ENCODE data around the gene FCHSD1. TPM values are rescaled to one million over a fixed set of nuclear protein-coding genes. Genes with fewer than 3 reads are reported as not detected.
"Not testable (repeated sequence)": the region's sequence is repeated elsewhere in the genome, so short reads cannot be mapped to it uniquely, and the experiment has no call there.

Gene FCHSD1
- total RNA-seq, 2 donors from 2014 or later: 24.9 to 30.2 TPM

DNA sequence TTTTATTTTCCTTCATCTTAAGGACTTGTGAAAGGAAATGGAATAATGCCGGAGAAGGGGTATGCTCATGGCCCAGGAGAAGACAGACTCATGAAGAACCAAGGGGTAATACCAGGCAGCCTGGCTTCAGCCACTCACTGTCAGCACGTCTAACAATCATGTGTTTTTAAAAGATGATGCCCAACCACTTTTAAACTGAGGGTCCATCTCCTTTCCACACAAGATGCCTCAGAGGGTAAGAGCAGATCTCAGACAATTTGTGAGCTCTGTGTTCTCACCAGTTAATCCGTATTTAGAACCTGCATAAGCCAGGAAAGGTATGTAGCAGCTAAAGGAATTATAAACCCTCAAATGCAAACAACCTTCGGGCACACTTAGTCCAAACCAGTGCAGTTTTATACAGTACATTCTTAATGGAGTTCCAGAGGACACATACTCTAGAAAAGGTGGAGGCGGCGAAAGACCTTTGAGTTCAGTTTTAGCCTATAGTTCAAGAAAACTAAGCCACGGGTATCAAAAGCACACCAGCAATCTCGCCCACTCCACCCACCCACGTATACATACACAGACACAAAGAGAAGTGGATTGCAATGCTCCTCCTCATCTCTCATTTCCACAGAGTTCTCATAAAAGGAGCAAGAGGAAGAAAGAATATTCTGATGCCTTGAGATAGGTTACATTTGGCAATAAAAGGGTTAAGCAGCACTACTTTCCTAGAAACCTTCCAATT is 35.1 kb downstream of the FCHSD1 start:
- Histone ChIP-seq H3K27ac (peak overlapping the region in 1 of 2 donors; percentile 15), H3K9me3 (no peaks in the 10 kb centered on the region), H3K36me3 (peaks cover 0 to 3% of the 10 kb centered on the region in 2 donors), H3K4me1 (replicated peaks) (no peaks in the 10 kb centered on the region), H3K4me3 (no peak overlapping the region), H3K27me3 (replicated peaks; ENCODE audit: insufficient read depth) (no peaks in the 10 kb centered on the region)
- TF ChIP-seq POLR2A (IDR thresholded peaks at IDR 0.05): no peak
- peak; percentile 22 for TF ChIP-seq POLR2AphosphoS5 (IDR thresholded peaks at IDR 0.05)
- intact Hi-C loops (cut with DNase I): no loop called here
- DNase-seq (ENCODE audit: low spot score): no peak
- 67% methylated on average over 9 of the region's 9 CpGs for WGBS

- Histone ChIP-seq H3K9me3 (no peaks in the 10 kb centered on the region), H3K4me1 (replicated peaks) (no peaks in the 10 kb centered on the region), H3K4me3 (no peak overlapping the region), H3K36me3 (no peaks in the 10 kb centered on the region), H3K27ac (no peak overlapping the region), H3K27me3 (replicated peaks; ENCODE audit: insufficient read depth) (no peaks in the 10 kb centered on the region)
- no peak for TF ChIP-seq CTCF (IDR thresholded peaks at IDR 0.05)
- TF ChIP-seq POLR2AphosphoS5 (IDR thresholded peaks at IDR 0.05): no peak
- no peak for DNase-seq (ENCODE audit: low spot score)
- intact Hi-C loops (cut with DNase I): no loop called here
Measured at GRCh38 chr5:141613344-141613743, 37.9 kb downstream of the FCHSD1 start.

GRCh38 chr5:141611289-141611688 is 39.9 kb downstream of the FCHSD1 start:
- H3K4me1 ChIP-seq (replicated peaks): no peaks in the 10 kb centered on the region
- TF ChIP-seq CTCF (IDR thresholded peaks at IDR 0.05) (no peak), POLR2A (IDR thresholded peaks at IDR 0.05) (no peak), POLR2AphosphoS5 (IDR thresholded peaks at IDR 0.05) (no peak)
- no peaks in the 10 kb centered on the region for H3K27me3 ChIP-seq (replicated peaks; ENCODE audit: insufficient read depth)
- WGBS: 91% methylated on average over 3 of the region's 3 CpGs
- H3K9me3 ChIP-seq: no peaks in the 10 kb centered on the region
- DNase-seq (ENCODE audit: low spot score): no peak
- no peak overlapping the region for H3K27ac ChIP-seq
- H3K36me3 ChIP-seq: no peaks in the 10 kb centered on the region
- no peak overlapping the region for H3K4me3 ChIP-seq
- intact Hi-C loops (cut with DNase I): no loop called here

DNA sequence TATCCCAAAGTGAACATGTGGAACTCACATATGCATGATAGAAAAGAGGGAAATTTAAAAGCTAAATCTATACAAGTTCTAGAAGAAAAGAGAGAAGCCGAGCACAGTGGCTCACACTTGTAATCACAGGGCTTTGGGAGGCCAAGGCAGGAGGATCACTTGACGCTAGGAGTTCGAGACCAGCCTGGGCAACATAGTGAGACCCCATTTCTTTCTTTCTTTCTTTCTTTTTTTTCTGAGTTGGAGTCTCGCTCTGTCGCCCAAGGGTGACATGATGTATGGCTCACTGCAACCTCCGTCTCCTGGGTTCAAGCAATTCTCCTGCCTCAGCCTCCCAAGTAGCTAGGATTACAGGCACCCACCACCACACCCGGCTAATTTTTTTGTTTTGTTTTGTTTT is 41.3 kb downstream of the FCHSD1 start:
- H3K4me1 ChIP-seq (replicated peaks); intact Hi-C loops (cut with DNase I); H3K27ac ChIP-seq; H3K9me3 ChIP-seq; H3K4me3 ChIP-seq; DNase-seq (ENCODE audit: low spot score); H3K36me3 ChIP-seq; H3K27me3 ChIP-seq (replicated peaks; ENCODE audit: insufficient read depth): not testable (repeated sequence)
- WGBS: 97% methylated on average over 7 of the region's 7 CpGs

DNA sequence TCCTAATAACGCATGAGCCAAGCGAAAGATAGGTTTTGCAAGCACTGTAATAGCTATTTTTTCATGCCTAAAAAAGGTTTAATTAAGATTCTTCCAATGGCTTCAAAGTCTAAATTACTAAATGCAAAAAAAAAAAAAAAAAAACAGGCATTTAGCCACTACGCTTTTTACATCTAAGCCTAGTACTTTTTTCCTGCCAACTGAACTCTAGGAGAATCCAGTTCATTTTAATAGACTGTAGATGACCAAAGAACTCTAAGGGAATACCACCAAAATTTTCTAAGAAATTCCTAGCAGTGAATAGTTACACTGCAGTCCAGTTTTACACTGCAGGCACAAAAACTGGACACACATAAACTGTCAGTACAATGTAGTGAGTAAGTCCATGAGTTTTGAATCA is 42.2 kb downstream of the FCHSD1 start:
- intact Hi-C loops (cut with DNase I): no loop called here
- WGBS: 90% methylated on average over 3 of the region's 3 CpGs
- no peak for DNase-seq (ENCODE audit: low spot score)
- no peaks in the 10 kb centered on the region for H3K4me1 ChIP-seq (replicated peaks)
- H3K36me3 ChIP-seq: no peaks in the 10 kb centered on the region
- H3K27me3 ChIP-seq (replicated peaks; ENCODE audit: insufficient read depth): no peaks in the 10 kb centered on the region
- no peak overlapping the region for H3K27ac ChIP-seq
- H3K4me3 ChIP-seq: no peak overlapping the region
- TF ChIP-seq POLR2A (IDR thresholded peaks at IDR 0.05) (no peak), CTCF (IDR thresholded peaks at IDR 0.05) (no peak), POLR2AphosphoS5 (IDR thresholded peaks at IDR 0.05) (no peak)
- no peaks in the 10 kb centered on the region for H3K9me3 ChIP-seq

DNA sequence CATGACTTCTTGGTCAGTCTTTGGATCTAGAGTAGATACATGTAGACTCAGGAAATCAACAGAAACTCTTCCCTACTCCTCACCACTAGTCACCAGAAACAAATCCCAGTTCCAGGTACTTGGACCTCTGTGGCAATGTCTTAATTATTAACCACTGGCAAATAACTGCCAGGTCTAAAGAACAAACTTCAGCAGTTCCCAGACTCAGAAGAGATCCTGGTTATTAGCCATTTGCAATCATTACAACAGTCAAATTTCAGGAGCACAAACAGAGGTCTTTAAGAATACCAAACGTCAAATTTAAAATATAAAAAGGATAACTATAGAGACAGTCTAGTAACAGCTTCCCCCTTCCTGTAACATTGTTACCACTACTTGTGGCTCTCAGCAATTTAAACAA is 42.7 kb downstream of the FCHSD1 start:
- 50% methylated on average over 1 of the region's 1 CpG for WGBS
- no peak for TF ChIP-seq CTCF (IDR thresholded peaks at IDR 0.05)
- no peak for TF ChIP-seq POLR2A (IDR thresholded peaks at IDR 0.05)
- H3K9me3 ChIP-seq: no peaks in the 10 kb centered on the region
- intact Hi-C loops (cut with DNase I): no loop called here
- H3K27ac ChIP-seq: no peak overlapping the region
- H3K4me1 ChIP-seq (replicated peaks): no peaks in the 10 kb centered on the region
- DNase-seq (ENCODE audit: low spot score): no peak
- H3K27me3 ChIP-seq (replicated peaks; ENCODE audit: insufficient read depth): no peaks in the 10 kb centered on the region
- no peak overlapping the region for H3K4me3 ChIP-seq
- H3K36me3 ChIP-seq: no peaks in the 10 kb centered on the region

All from prostate gland (tissue), 2 donors.